Measurements from ENCODE around the gene EMCN.

- TF ChIP-seq, protein P1, sequence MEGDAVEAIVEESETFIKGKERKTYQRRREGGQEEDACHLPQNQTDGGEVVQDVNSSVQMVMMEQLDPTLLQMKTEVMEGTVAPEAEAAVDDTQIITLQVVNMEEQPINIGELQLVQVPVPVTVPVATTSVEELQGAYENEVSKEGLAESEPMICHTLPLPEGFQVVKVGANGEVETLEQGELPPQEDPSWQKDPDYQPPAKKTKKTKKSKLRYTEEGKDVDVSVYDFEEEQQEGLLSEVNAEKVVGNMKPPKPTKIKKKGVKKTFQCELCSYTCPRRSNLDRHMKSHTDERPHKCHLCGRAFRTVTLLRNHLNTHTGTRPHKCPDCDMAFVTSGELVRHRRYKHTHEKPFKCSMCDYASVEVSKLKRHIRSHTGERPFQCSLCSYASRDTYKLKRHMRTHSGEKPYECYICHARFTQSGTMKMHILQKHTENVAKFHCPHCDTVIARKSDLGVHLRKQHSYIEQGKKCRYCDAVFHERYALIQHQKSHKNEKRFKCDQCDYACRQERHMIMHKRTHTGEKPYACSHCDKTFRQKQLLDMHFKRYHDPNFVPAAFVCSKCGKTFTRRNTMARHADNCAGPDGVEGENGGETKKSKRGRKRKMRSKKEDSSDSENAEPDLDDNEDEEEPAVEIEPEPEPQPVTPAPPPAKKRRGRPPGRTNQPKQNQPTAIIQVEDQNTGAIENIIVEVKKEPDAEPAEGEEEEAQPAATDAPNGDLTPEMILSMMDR (IDR thresholded peaks at IDR 0.05), result no peak
- TF ChIP-seq EZH2 (IDR thresholded peaks at IDR 0.05), result no peak
- no peak for TF ChIP-seq EZH2phosphoT487 (IDR thresholded peaks at IDR 0.05)
Measured at GRCh38 chr4:100367451-100367850, 150.4 kb downstream of the EMCN start.

Data from neural progenitor cell (in vitro differentiated cells).